Thoracic aorta (tissue), 2 donors: Measurements from ENCODE around the gene DDR2. TPM values are rescaled to one million over a fixed set of nuclear protein-coding genes. Genes with fewer than 3 reads are reported as not detected.

Experiments
- ATAC-seq: fragments of 150-250 bp; one replicate; pipeline ENCODE4 v1.8.0; 2017; ENCODE audit warnings: low read depth; ENCODE audit not compliant: insufficient number of reproducible peaks, low FRiP score
- DNase-seq: peaks from one replicate; pipeline ENCODE4 v3.0.0-alpha.2; 2020; ENCODE audit warnings: low spot score
- H3K27ac ChIP-seq, 2 donors: fragments of 200-600 bp; sonication (generic); 1 replicate in 1 of 2; 2 replicates in 1 of 2; pipeline ENCODE4 v1.5.1; 2016; ENCODE audit warnings: mild to moderate bottlenecking in 2 of 2, moderate library complexity in 2 of 2
- H3K27me3 ChIP-seq: fragments of 200-600 bp; sonication (generic); replicated peaks from 2 replicates; pipeline ENCODE4 v1.6.0; 2016; ENCODE audit warnings: mild to moderate bottlenecking; ENCODE audit not compliant: insufficient read depth
- H3K36me3 ChIP-seq: fragments of 200-600 bp; sonication (generic); one replicate; pipeline ENCODE4 v1.5.1; 2016
- H3K4me1 ChIP-seq, 2 donors: fragments of 200-600 bp; sonication (generic); 1 replicate in 1 of 2; 2 replicates in 1 of 2; pipeline versions ENCODE4 v1.5.1 to v1.6.0; 2016; ENCODE audit warnings: low read depth in 2 of 2, mild to moderate bottlenecking in 1 of 2; ENCODE audit not compliant: control insufficient read depth in 1 of 2
- H3K4me3 ChIP-seq: fragments of 200-600 bp; sonication (generic); 2 replicates; pipeline ENCODE4 v1.5.1; 2016; ENCODE audit warnings: mild to moderate bottlenecking
- H3K9me3 ChIP-seq: fragments of 200-600 bp; sonication (generic); 2 replicates; pipeline ENCODE4 v1.5.1; 2016
- total RNA-seq, 2 donors: library from RNA; depleted of rRNA; stranded (reverse); fragments of >200 nt; gene quantifications; one replicate each; pipeline versions ENCODE4 v1.1.0 to v1.2.3, GENCODE V29; 2016
- TF ChIP-seq, protein P1 (sequence below): fragments of 200-600 bp; sonication (generic); IDR thresholded peaks from one replicate; pipeline ENCODE4 v1.5.1; 2019; ENCODE audit warnings: antibody characterized with exemption

DDR2 gene
- total RNA-seq, 2 donors from 2014 or later = 133 to 144 TPM

DNA sequence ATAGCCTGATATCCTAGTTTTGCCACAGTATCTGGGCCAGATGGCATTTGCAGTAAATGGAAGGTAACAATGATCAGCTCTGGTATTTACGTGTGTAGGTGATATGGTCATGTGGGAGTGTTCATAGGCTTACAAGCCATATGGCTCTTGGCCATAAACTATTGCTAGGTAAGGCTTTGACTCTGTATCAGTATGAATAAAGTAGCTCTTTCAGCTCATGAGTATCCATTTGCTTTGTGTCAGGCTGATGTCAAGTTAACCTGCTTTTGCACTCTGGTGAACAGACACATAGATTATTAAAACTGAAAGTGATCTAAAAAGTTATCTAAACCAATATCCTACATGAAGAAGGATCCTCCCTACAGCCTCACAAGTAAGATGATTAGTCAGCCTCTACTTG is 69.0 kb downstream of the DDR2 start:
- ATAC-seq (no peak), DNase-seq (no peak)
- TF ChIP-seq, protein P1, sequence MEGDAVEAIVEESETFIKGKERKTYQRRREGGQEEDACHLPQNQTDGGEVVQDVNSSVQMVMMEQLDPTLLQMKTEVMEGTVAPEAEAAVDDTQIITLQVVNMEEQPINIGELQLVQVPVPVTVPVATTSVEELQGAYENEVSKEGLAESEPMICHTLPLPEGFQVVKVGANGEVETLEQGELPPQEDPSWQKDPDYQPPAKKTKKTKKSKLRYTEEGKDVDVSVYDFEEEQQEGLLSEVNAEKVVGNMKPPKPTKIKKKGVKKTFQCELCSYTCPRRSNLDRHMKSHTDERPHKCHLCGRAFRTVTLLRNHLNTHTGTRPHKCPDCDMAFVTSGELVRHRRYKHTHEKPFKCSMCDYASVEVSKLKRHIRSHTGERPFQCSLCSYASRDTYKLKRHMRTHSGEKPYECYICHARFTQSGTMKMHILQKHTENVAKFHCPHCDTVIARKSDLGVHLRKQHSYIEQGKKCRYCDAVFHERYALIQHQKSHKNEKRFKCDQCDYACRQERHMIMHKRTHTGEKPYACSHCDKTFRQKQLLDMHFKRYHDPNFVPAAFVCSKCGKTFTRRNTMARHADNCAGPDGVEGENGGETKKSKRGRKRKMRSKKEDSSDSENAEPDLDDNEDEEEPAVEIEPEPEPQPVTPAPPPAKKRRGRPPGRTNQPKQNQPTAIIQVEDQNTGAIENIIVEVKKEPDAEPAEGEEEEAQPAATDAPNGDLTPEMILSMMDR = no peak
- Histone ChIP-seq H3K36me3 (no peaks in the 10 kb centered on the region), H3K4me3 (no peak overlapping the region), H3K9me3 (no peaks in the 10 kb centered on the region), H3K27me3 (no peaks in the 10 kb centered on the region), H3K4me1 (peaks cover 4 to 14% of the 10 kb centered on the region in 2 donors), H3K27ac (no peak overlapping the region)

GRCh38 chr1:162702628-162703027 is 70.4 kb downstream of the DDR2 start:
- no peaks in the 10 kb centered on the region for H3K9me3 ChIP-seq
- DNase-seq (no peak), ATAC-seq (no peak)
- peaks cover 0 to 3% of the 10 kb centered on the region in 2 donors for H3K4me1 ChIP-seq
- TF ChIP-seq, protein P1 = no peak
- no peaks in the 10 kb centered on the region for H3K27me3 ChIP-seq
- H3K36me3 ChIP-seq = no peaks in the 10 kb centered on the region
- H3K4me3 ChIP-seq = no peak overlapping the region
- H3K27ac ChIP-seq = no peak overlapping the region

DNA sequence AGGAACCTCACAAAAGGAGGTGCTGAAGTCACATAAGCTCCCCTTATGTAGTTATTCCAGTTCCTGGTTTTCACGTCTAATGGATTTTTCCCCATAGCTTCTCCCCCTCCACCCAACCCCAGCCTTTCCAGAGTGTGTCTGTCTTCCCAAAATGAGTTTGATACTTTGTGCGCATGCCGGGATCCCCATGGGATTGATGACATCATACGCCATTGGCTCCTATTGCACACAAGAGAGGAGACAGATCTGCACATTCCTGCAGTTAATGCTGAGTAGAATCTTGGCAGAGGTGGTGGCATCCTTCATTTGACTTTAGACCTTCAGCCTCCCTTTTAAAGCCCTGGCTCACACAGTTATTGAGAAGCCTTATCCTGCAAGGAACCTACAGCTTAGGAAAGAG is 71.4 kb downstream of the DDR2 start:
- H3K36me3 ChIP-seq = no peaks in the 10 kb centered on the region
- no peak overlapping the region for H3K4me3 ChIP-seq
- H3K4me1 ChIP-seq = peaks cover 0 to 3% of the 10 kb centered on the region in 2 donors
- DNase-seq = no peak
- H3K27me3 ChIP-seq = no peaks in the 10 kb centered on the region
- H3K9me3 ChIP-seq = no peaks in the 10 kb centered on the region
- TF ChIP-seq, protein P1 = no peak
- ATAC-seq = no peak
- H3K27ac ChIP-seq = no peak overlapping the region

GRCh38 chr1:162704673-162705424 is 72.6 kb downstream of the DDR2 start:
- Histone ChIP-seq H3K27me3 (no peaks in the 10 kb centered on the region), H3K9me3 (no peaks in the 10 kb centered on the region), H3K36me3 (no peaks in the 10 kb centered on the region), H3K4me1 (peaks cover 0 to 14% of the 10 kb centered on the region in 2 donors), H3K27ac (no peak overlapping the region), H3K4me3 (no peak overlapping the region)
- ATAC-seq (no peak), DNase-seq (no peak)
- TF ChIP-seq, protein P1 = no peak

- peaks cover 4 to 26% of the 10 kb centered on the region in 2 donors for H3K4me1 ChIP-seq
- H3K9me3 ChIP-seq = no peaks in the 10 kb centered on the region
- no peak overlapping the region for H3K4me3 ChIP-seq
- TF ChIP-seq, protein P1 = no peak
- ATAC-seq (no peak), DNase-seq (no peak)
- no peak overlapping the region for H3K27ac ChIP-seq
- H3K36me3 ChIP-seq = no peaks in the 10 kb centered on the region
- H3K27me3 ChIP-seq = no peaks in the 10 kb centered on the region
Observed at GRCh38 chr1:162706003-162706402, 73.7 kb downstream of the DDR2 start.
